Astrocyte (in vitro differentiated cells and primary cell): ENCODE results near the gene RPA4. TPM values are rescaled to one million over a fixed set of nuclear protein-coding genes. Genes with fewer than 3 reads are reported as not detected.
A peak's percentile ranks its signal among the peaks of the same experiment; 100 is the strongest.

Experiments used
- DNase-seq: peaks from one replicate; pipeline ENCODE4 v3.0.0-alpha.2; 2010; ENCODE audit warnings: low read depth
- FAIRE-seq: peaks from 2 replicates; lab custom pipeline; 2011; peaks lifted over from hg19 to GRCh38; lab: Jason Lieb, UNC
- H2AFZ ChIP-seq: 2 replicates; pipeline ENCODE4 v1.6.0; 2012; ENCODE audit warnings: low read depth, low read length, inconsistent platforms
- H3K27ac ChIP-seq: 2 replicates; pipeline ENCODE4 v1.5.1; 2011; ENCODE audit warnings: low read depth, low read length, inconsistent platforms
- H3K27me3 ChIP-seq: 2 replicates; pipeline ENCODE4 v1.6.0; 2011; ENCODE audit warnings: low read length, inconsistent platforms; ENCODE audit not compliant: insufficient read depth
- H3K36me3 ChIP-seq: 2 replicates; pipeline ENCODE4 v1.5.1; 2011; ENCODE audit warnings: low read length, inconsistent platforms; ENCODE audit not compliant: insufficient read depth
- H3K4me1 ChIP-seq: 2 replicates; pipeline ENCODE4 v1.5.1; 2011; ENCODE audit warnings: low read length, inconsistent platforms; ENCODE audit not compliant: insufficient read depth
- H3K4me2 ChIP-seq: 2 replicates; pipeline ENCODE4 v1.6.0; 2012; ENCODE audit warnings: low read length, inconsistent platforms
- H3K4me3 ChIP-seq: 2 replicates; pipeline ENCODE4 v1.5.1; 2011; ENCODE audit warnings: low read depth, mild to moderate bottlenecking, low read length, inconsistent platforms; ENCODE audit not compliant: insufficient read depth
- H3K79me2 ChIP-seq: 2 replicates; pipeline ENCODE4 v1.6.0; 2012; ENCODE audit warnings: mild to moderate bottlenecking, low read length, inconsistent platforms; ENCODE audit not compliant: insufficient read depth
- H3K9ac ChIP-seq: 2 replicates; pipeline ENCODE4 v1.6.0; 2012; ENCODE audit warnings: mild to moderate bottlenecking, low read length, inconsistent platforms
- H3K9me3 ChIP-seq: 2 replicates; pipeline ENCODE4 v1.5.1; 2012; ENCODE audit warnings: low read depth, mild to moderate bottlenecking, low read length, inconsistent platforms; ENCODE audit not compliant: insufficient read depth
- H4K20me1 ChIP-seq: 2 replicates; pipeline ENCODE4 v1.6.0; 2012; ENCODE audit warnings: low read length, inconsistent platforms; ENCODE audit not compliant: insufficient read depth
- H3K27ac Mint-ChIP-seq: one replicate; pipeline ENCODE4 v1.8.0; 2021; ENCODE audit warnings: mild to moderate bottlenecking, mixed read lengths; ENCODE audit not compliant: unreplicated experiment
- H3K27me3 Mint-ChIP-seq: one replicate; pipeline ENCODE4 v1.8.0; 2021; ENCODE audit warnings: low read depth, mixed read lengths; ENCODE audit not compliant: unreplicated experiment
- H3K36me3 Mint-ChIP-seq: one replicate; pipeline ENCODE4 v1.8.0; 2021; ENCODE audit warnings: low read depth, mixed read lengths; ENCODE audit not compliant: unreplicated experiment
- H3K4me1 Mint-ChIP-seq: one replicate; pipeline ENCODE4 v1.8.0; 2021; ENCODE audit warnings: low read depth, mixed read lengths; ENCODE audit not compliant: unreplicated experiment
- H3K4me3 Mint-ChIP-seq: one replicate; pipeline ENCODE4 v1.8.0; 2021; ENCODE audit warnings: mild to moderate bottlenecking, moderate library complexity, mixed read lengths; ENCODE audit not compliant: unreplicated experiment
- H3K9me3 Mint-ChIP-seq: one replicate; pipeline ENCODE4 v1.8.0; 2021; ENCODE audit warnings: mild to moderate bottlenecking, mixed read lengths; ENCODE audit not compliant: unreplicated experiment
- EZH2 ChIP-seq: IDR thresholded peaks from 2 replicates; pipeline ENCODE4 v1.6.1; 2012; ENCODE audit warnings: mild to moderate bottlenecking, low read length, inconsistent platforms; ENCODE audit not compliant: insufficient read depth
- total RNA-seq: library from RNA; stranded (reverse); gene quantifications from 2 replicates; pipeline ENCODE4 v1.2.1, GENCODE V29; 2021
- TF ChIP-seq, protein P1 (sequence below): IDR thresholded peaks from 2 replicates; pipeline ENCODE4 v1.5.1; 2011; ENCODE audit warnings: low read depth, mild to moderate bottlenecking, inconsistent platforms, low read length, moderate library complexity; ENCODE audit not compliant: insufficient read depth

The RPA4 gene
- total RNA-seq, 1 donor from 2014 or later = 0.82 TPM

DNA sequence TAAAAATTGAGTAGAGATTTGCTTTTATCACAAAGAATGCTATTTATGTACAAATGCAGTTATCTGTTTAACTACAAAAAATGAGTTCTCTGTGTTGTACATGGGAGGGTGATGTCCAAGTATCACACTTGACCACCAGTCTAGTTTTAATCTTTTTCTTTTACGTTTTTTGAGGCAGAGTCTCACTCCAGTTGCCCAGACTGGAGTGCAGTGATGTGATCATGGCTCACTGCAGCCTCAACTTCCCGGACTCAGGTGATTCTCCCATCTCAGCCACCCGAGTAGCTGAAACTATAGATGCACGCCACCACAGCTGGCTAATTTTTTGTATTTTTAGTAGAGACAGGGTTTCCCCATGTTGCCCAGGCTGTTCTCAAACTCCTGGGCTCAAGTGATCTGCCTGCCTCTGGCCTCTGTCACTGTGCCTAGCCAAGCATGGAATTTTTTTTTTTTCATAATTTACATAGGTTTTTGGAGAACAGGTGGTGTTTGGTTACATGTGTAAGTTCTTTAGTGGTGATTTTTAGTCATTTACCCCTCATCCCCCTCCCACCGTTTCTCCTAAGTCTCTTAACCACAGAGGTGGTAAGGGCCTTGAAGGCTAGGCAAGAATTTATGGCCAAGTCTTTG, 47.9 kb upstream of the RPA4 start:
- no peaks in the 10 kb centered on the region for H3K27me3 Mint-ChIP-seq

DNA sequence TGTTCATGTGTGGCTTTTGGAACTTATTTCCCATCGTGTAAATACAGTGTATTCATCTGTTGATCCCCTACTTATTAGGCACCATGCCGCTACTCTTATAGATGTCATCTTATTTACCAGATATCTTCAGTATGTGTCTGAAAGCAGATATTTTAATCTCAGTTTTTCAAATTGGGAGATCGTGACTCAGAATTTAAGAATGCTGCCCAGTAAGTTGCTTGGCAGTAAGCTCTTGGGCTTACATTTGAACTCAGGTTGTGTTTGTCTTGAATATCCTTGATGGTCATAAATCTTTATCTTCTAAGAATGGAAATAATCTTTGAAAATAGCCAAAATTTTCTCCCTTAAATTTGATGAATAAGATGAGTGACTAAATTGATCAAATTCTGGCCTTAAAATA, 45.9 kb upstream of the RPA4 start:
- Mint-ChIP-seq H3K27ac (no peak overlapping the region), H3K27me3 (no peaks in the 10 kb centered on the region), H3K4me1 (peaks cover 7% of the 10 kb centered on the region), H3K4me3 (no peak overlapping the region), H3K36me3 (no peaks in the 10 kb centered on the region), H3K9me3 (no peaks in the 10 kb centered on the region)
- no peak overlapping the region for H3K4me2 ChIP-seq
- DNase-seq = peak; percentile 24
- no peaks in the 10 kb centered on the region for H3K27me3 ChIP-seq
- H3K4me3 ChIP-seq = no peak overlapping the region
- no peak overlapping the region for H3K27ac ChIP-seq
- FAIRE-seq = peak; percentile 20
- no peak overlapping the region for H2AFZ ChIP-seq
- TF ChIP-seq EZH2 = no peak
- TF ChIP-seq, protein P1, sequence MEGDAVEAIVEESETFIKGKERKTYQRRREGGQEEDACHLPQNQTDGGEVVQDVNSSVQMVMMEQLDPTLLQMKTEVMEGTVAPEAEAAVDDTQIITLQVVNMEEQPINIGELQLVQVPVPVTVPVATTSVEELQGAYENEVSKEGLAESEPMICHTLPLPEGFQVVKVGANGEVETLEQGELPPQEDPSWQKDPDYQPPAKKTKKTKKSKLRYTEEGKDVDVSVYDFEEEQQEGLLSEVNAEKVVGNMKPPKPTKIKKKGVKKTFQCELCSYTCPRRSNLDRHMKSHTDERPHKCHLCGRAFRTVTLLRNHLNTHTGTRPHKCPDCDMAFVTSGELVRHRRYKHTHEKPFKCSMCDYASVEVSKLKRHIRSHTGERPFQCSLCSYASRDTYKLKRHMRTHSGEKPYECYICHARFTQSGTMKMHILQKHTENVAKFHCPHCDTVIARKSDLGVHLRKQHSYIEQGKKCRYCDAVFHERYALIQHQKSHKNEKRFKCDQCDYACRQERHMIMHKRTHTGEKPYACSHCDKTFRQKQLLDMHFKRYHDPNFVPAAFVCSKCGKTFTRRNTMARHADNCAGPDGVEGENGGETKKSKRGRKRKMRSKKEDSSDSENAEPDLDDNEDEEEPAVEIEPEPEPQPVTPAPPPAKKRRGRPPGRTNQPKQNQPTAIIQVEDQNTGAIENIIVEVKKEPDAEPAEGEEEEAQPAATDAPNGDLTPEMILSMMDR = no peak
- H3K79me2 ChIP-seq = no peaks in the 10 kb centered on the region
- H4K20me1 ChIP-seq = no peaks in the 10 kb centered on the region
- H3K4me1 ChIP-seq = no peaks in the 10 kb centered on the region
- no peak overlapping the region for H3K9ac ChIP-seq
- no peaks in the 10 kb centered on the region for H3K36me3 ChIP-seq
- H3K9me3 ChIP-seq = no peaks in the 10 kb centered on the region

More for the DNA sequence above, 47.9 kb upstream of the RPA4 start:
- H3K4me2 ChIP-seq = no peak overlapping the region
- H3K36me3 Mint-ChIP-seq = no peaks in the 10 kb centered on the region
- DNase-seq (no peak), FAIRE-seq (peak; percentile 39)
- no peaks in the 10 kb centered on the region for H3K4me1 ChIP-seq
- TF ChIP-seq EZH2 = no peak
- TF ChIP-seq, protein P1 = no peak
- H3K9me3 ChIP-seq = no peaks in the 10 kb centered on the region
- H3K9ac ChIP-seq = no peak overlapping the region
- no peak overlapping the region for H3K4me3 ChIP-seq
- H3K27ac ChIP-seq = no peak overlapping the region
- H3K4me1 Mint-ChIP-seq = peaks cover 7% of the 10 kb centered on the region
- H3K27ac Mint-ChIP-seq = no peak overlapping the region
- no peak overlapping the region for H2AFZ ChIP-seq
- H3K36me3 ChIP-seq = no peaks in the 10 kb centered on the region
- no peak overlapping the region for H3K4me3 Mint-ChIP-seq
- H3K79me2 ChIP-seq = no peaks in the 10 kb centered on the region
- no peaks in the 10 kb centered on the region for H3K27me3 ChIP-seq
- H4K20me1 ChIP-seq = no peaks in the 10 kb centered on the region
- no peaks in the 10 kb centered on the region for H3K9me3 Mint-ChIP-seq

DNA sequence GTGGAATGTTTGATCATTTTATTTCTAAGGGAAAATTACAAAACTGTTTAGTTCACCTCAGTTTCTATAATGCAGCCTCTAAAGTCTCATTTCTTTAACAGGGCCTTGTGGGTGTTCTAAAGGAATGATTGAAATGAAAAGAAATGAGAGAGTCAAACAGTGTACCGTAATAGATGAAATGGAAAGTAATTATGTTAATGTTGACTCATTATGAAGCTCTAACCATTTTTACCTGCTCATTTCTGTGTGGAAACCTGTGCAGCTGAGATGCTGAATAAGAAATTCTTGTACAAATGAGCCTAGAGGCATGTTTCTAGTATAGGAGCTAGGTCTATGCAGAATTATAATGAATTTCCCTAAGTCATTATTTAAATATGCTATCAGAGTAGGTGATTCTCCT, 45.2 kb upstream of the RPA4 start:
- H4K20me1 ChIP-seq = no peaks in the 10 kb centered on the region
- H3K4me3 ChIP-seq = no peak overlapping the region
- no peaks in the 10 kb centered on the region for H3K4me1 ChIP-seq
- TF ChIP-seq, protein P1 = no peak
- no peak for TF ChIP-seq EZH2
- H2AFZ ChIP-seq = no peak overlapping the region
- Mint-ChIP-seq H3K27me3 (no peaks in the 10 kb centered on the region), H3K9me3 (no peaks in the 10 kb centered on the region), H3K27ac (no peak overlapping the region), H3K36me3 (no peaks in the 10 kb centered on the region), H3K4me3 (no peak overlapping the region), H3K4me1 (peaks cover 7% of the 10 kb centered on the region)
- no peak for DNase-seq
- H3K9ac ChIP-seq = no peak overlapping the region
- H3K79me2 ChIP-seq = no peaks in the 10 kb centered on the region
- no peak overlapping the region for H3K27ac ChIP-seq
- no peaks in the 10 kb centered on the region for H3K27me3 ChIP-seq
- H3K36me3 ChIP-seq = no peaks in the 10 kb centered on the region
- FAIRE-seq = no peak
- H3K9me3 ChIP-seq = no peaks in the 10 kb centered on the region
- H3K4me2 ChIP-seq = no peak overlapping the region
